DOHH2 (cell line): Measurements from ENCODE around the gene ALCAM.

ENCODE experiments used
- CTCF ChIP-seq: fragments of 200-600 bp; sonication (generic); IDR thresholded peaks from one replicate; pipeline ENCODE4 v1.5.1; 2014; ENCODE audit warnings: antibody characterized with exemption, mild to moderate bottlenecking, low read depth, low read length; ENCODE audit not compliant: poor library complexity, severe bottlenecking
- EZH2phosphoT487 ChIP-seq: fragments of 200-600 bp; sonication (generic); IDR thresholded peaks from 2 replicates; pipeline ENCODE4 v1.6.1; 2017; ENCODE audit warnings: borderline replicate concordance, mild to moderate bottlenecking, antibody characterized with exemption, low read length, moderate library complexity, mixed read lengths

GRCh38 chr3:105527949-105528348 lies 161.2 kb downstream of the ALCAM start:
- TF ChIP-seq CTCF = no peak
- TF ChIP-seq EZH2phosphoT487 = no peak
